ENCODE results near the gene SLC26A8. TPM values are rescaled to one million over a fixed set of nuclear protein-coding genes. Genes with fewer than 3 reads are reported as not detected.

SLC26A8 gene, protein sequence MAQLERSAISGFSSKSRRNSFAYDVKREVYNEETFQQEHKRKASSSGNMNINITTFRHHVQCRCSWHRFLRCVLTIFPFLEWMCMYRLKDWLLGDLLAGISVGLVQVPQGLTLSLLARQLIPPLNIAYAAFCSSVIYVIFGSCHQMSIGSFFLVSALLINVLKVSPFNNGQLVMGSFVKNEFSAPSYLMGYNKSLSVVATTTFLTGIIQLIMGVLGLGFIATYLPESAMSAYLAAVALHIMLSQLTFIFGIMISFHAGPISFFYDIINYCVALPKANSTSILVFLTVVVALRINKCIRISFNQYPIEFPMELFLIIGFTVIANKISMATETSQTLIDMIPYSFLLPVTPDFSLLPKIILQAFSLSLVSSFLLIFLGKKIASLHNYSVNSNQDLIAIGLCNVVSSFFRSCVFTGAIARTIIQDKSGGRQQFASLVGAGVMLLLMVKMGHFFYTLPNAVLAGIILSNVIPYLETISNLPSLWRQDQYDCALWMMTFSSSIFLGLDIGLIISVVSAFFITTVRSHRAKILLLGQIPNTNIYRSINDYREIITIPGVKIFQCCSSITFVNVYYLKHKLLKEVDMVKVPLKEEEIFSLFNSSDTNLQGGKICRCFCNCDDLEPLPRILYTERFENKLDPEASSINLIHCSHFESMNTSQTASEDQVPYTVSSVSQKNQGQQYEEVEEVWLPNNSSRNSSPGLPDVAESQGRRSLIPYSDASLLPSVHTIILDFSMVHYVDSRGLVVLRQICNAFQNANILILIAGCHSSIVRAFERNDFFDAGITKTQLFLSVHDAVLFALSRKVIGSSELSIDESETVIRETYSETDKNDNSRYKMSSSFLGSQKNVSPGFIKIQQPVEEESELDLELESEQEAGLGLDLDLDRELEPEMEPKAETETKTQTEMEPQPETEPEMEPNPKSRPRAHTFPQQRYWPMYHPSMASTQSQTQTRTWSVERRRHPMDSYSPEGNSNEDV
- under 0.01 TPM in 1 of 2 replicates, not detected in the other for total RNA-seq

DNA sequence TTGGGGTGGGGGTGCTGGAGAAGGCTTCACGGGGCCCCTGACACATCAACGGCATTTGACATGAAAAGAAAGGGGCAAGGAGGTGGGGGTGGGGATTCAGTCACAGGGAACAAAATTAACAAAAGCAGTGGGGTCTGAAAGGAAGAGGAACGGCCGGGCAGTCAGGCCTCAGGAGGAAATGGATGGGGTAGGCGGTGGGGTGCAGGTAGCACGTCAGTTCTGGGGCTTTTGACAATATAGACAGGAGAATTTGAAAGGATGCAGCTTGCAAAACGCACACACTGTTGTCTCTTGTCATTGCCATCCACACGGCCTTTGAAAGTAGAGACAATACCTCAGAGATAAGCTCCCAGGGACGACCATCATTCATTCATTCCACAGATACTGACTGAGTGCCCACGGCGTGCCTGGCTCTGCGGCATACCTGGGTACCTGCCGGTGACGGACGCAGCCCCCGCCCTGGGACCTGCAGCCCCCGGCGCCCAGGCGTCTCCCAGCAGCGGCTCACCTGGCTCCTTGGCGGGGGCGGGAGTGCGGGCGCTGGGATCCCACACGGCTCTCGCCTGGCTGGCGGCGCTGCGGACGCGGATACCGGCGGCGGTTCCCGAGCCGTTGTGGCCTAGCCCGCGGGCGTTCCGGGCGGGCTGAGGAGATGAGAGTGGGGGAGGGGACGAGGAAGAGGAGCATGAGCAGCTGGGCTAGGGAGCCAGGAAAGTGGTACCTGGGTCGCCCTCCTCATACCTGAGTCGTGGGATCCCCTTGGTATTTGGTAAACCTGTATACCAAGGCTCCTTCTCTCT is at the start of gene SLC26A8:
TSS of gene SLC26A8 (minus strand) at position 646 of the 800 bp plus-strand sequence. CDS start 4,934 bp downstream, outside the sequence.

DNA sequence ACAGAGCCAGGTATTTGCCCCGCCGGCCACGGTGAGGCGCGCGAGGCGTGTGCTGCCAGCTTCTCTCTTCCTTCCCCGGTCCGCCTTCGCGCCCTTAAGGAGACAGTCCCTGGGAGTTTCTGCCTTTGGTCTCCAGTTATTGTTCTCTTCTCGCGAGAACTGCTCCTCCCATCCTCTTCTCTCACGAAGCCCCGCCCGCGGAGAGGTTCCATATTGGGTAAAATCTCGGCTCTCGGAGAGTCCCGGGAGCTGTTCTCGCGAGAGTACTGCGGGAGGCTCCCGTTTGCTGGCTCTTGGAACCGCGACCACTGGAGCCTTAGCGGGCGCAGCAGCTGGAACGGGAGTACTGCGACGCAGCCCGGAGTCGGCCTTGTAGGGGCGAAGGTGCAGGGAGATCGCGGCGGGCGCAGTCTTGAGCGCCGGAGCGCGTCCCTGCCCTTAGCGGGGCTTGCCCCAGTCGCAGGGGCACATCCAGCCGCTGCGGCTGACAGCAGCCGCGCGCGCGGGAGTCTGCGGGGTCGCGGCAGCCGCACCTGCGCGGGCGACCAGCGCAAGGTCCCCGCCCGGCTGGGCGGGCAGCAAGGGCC is 3.2 kb upstream of the SLC26A8 start, which contains the start of gene MAPK14:
TSS of gene MAPK14 (plus strand) at position 308 of the 587 bp plus-strand sequence. CDS start 350 bp downstream, outside the sequence.

DNA sequence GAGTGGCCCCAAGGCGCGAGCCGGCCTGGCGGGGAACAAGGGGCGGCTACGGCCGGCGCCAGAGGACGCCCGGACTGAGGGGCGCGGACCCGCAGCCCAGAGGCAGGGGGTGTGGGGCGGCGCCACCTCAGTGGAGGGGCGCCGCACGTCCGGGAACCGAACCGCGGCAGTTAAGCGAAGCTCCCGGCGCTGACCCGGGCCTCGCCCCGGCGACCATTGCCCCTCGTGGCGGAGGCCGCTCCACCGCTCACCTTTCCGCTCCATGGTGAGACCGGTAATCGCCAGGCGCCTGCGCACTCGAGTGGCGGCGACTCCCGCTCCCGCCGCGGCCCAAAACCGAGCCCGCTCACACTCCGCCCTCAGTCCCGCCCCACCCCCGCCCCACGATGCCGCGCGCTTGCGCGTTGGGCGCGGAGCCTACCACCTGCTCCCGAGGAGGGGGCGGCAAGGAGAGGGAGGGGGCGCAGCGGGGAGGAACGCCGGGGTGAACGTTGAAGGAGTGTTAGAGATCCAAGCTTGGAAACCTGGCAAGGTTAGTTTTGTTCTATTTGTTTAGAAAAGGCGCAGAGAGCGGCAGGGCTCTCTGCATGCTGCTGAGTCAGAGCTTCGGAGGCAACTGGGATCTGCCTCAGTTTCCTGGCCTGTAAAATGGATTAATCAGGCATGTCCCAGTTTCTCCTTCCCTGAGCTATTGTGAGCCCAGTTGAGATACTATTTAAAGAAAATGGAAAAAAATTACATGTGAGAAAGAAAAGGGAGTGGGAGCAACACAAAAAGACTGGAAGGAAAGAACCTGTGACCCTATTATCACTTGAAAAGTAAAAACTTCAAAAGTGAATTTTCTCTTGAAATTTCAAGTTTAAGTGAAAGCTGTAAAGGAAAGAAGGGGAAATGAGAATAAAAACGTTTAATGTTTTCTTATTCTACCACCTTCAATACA is 103.4 kb downstream of the SLC26A8 start, which contains the start of gene SRPK1:
TSS of gene SRPK1 (minus strand) at position 306 of the 940 bp plus-strand sequence. CDS start at position 264, 42 bp downstream.

Other genes starting within 250 kb of the SLC26A8 start
- not detected in 2 replicates for gene CLPSL2, start 248.0 kb downstream of the SLC26A8 start, total RNA-seq
- not detected in 2 replicates for gene CLPSL1, start 243.6 kb downstream of the SLC26A8 start, total RNA-seq
- not detected in 2 replicates for gene CLPS, start 227.3 kb downstream of the SLC26A8 start, total RNA-seq
- not detected in 2 replicates for gene LHFPL5, start 219.3 kb downstream of the SLC26A8 start, total RNA-seq
- 28.5 and 28.9 TPM in 2 replicates for gene SRPK1, start 103.5 kb downstream of the SLC26A8 start, total RNA-seq
- gene MAPK14, start 3.2 kb upstream of the SLC26A8 start, total RNA-seq: 31.1 and 36.3 TPM in 2 replicates
- gene MAPK13, start 105.9 kb upstream of the SLC26A8 start, total RNA-seq: 5.2 and 10.2 TPM in 2 replicates
- 6.8 and 9.2 TPM in 2 replicates for gene BRPF3, start 172.1 kb upstream of the SLC26A8 start, total RNA-seq
- not detected in 2 replicates for gene PNPLA1, start 245.4 kb upstream of the SLC26A8 start, total RNA-seq

Measured in bronchial smooth muscle cell (primary cell).